Stimulated activated CD8-positive, alpha-beta memory T cell treated with anti-CD3 and anti-CD28 coated beads, Interleukin-2, amount 100 ng/mL, for 48 hours (primary cell): ENCODE data around the gene MTX3.
A peak's percentile ranks its signal among the peaks of the same experiment; 100 is the strongest.

Source experiments
- DNase-seq, 2 donors: peaks; one replicate each; pipeline ENCODE4 v3.0.0-alpha.2; 2020; ENCODE audit warnings: low read depth in 2 of 2

MTX3 gene

GRCh38 chr5:79990598-79991507 lies at the start of gene MTX3:
Gene MTX3 (minus strand): TSS chr5:79991262. CDS start chr5:79991238, 24 bp downstream.
- peak; percentile 84 to 86 for DNase-seq

- DNase-seq = no peak
Measured at GRCh38 chr5:80039650-80040049, 48.6 kb upstream of the MTX3 start.

GRCh38 chr5:80037366-80037765 lies 46.3 kb upstream of the MTX3 start:
- no peak for DNase-seq

- no peak for DNase-seq
Measured at GRCh38 chr5:80036615-80037014, 45.6 kb upstream of the MTX3 start.

- DNase-seq = no peak
Measured at GRCh38 chr5:80035839-80036238, 44.8 kb upstream of the MTX3 start.

- DNase-seq = no peak
Measured at GRCh38 chr5:80034962-80035821, 44.1 kb upstream of the MTX3 start, which contains the start of gene THBS4. Gene THBS4 (plus strand): TSS chr5:80035348. CDS start chr5:80035538, 190 bp downstream.

- DNase-seq = no peak
Measured at GRCh38 chr5:80034559-80034958, 43.5 kb upstream of the MTX3 start.

- no peak for DNase-seq
Measured at GRCh38 chr5:80033513-80033912, 42.5 kb upstream of the MTX3 start.

GRCh38 chr5:80031109-80031508 lies 40.0 kb upstream of the MTX3 start:
- DNase-seq = no peak

- no peak for DNase-seq
Measured at GRCh38 chr5:80026841-80027240, 35.8 kb upstream of the MTX3 start.

GRCh38 chr5:80025069-80025468 lies 34.0 kb upstream of the MTX3 start:
- no peak for DNase-seq

GRCh38 chr5:80010754-80011392 lies 19.8 kb upstream of the MTX3 start:
- DNase-seq = no peak

GRCh38 chr5:80008995-80009765 lies 18.1 kb upstream of the MTX3 start:
- no peak for DNase-seq

GRCh38 chr5:80002677-80003076 lies 11.6 kb upstream of the MTX3 start:
- DNase-seq = no peak

- DNase-seq = no peak
Measured at GRCh38 chr5:79999722-80000121, 8.7 kb upstream of the MTX3 start.

GRCh38 chr5:79992891-79993657 lies 2.0 kb upstream of the MTX3 start:
- DNase-seq = no peak

- DNase-seq = no peak
Measured at GRCh38 chr5:79990205-79990597, 861 bp downstream of the MTX3 start.

- DNase-seq = no peak
Measured at GRCh38 chr5:79986260-79986659, 4.8 kb downstream of the MTX3 start.

GRCh38 chr5:79985288-79985687 lies 5.8 kb downstream of the MTX3 start:
- DNase-seq = no peak

GRCh38 chr5:79984363-79984762 lies 6.7 kb downstream of the MTX3 start:
- DNase-seq = no peak

GRCh38 chr5:79983618-79984017 lies 7.4 kb downstream of the MTX3 start:
- DNase-seq = no peak
